Measurements from ENCODE around the gene TMEM127.

- TF ChIP-seq CTCF (IDR thresholded peaks at IDR 0.05) = no peak
- TF ChIP-seq POLR2A (IDR thresholded peaks at IDR 0.05) = no peak
- TF ChIP-seq EP300 (IDR thresholded peaks at IDR 0.05) = no peak
Observed at GRCh38 chr2:96243843-96244242, 22.0 kb downstream of the TMEM127 start.

Data from ovary (tissue), 3 donors.